Measurements from ENCODE around the gene GATAD2A.
A peak's percentile ranks its signal among the peaks of the same experiment; 100 is the strongest.
"Not testable (repeated sequence)": the region's sequence is repeated elsewhere in the genome, so short reads cannot be mapped to it uniquely, and the experiment has no call there.

GATAD2A gene

GRCh38 chr19:19448238-19448544 lies 42.7 kb downstream of the GATAD2A start:
- no peak overlapping the region for H3K4me3 ChIP-seq (ENCODE audit: low read length)
- DNase-seq (ENCODE audit: low read depth), result no peak
- TF ChIP-seq CTCF (conservative IDR thresholded peaks at IDR 0.05; ENCODE audit: low read length), result no peak

- no peak for TF ChIP-seq CTCF (conservative IDR thresholded peaks at IDR 0.05; ENCODE audit: low read length)
- H3K4me3 ChIP-seq (ENCODE audit: low read length), result no peak overlapping the region
- peak; percentile 17 for DNase-seq (ENCODE audit: low read depth)
These were observed 46.2 kb downstream of the GATAD2A start for GRCh38 chr19:19451429-19452242.

GRCh38 chr19:19452243-19453124 lies 47.0 kb downstream of the GATAD2A start:
- DNase-seq (ENCODE audit: low read depth), result no peak
- TF ChIP-seq CTCF (conservative IDR thresholded peaks at IDR 0.05; ENCODE audit: low read length), result no peak

GRCh38 chr19:19453125-19453454 lies 47.6 kb downstream of the GATAD2A start:
- TF ChIP-seq CTCF (conservative IDR thresholded peaks at IDR 0.05; ENCODE audit: low read length), result no peak
- DNase-seq (ENCODE audit: low read depth), result no peak

More at GRCh38 chr19:19452243-19453124, 47.0 kb downstream of the GATAD2A start:
- H3K4me3 ChIP-seq (ENCODE audit: low read length), result no peak overlapping the region

GRCh38 chr19:19455166-19455919 lies 49.9 kb downstream of the GATAD2A start:
- not testable (repeated sequence) for H3K4me3 ChIP-seq (ENCODE audit: low read length); DNase-seq (ENCODE audit: low read depth)

More at GRCh38 chr19:19453125-19453454, 47.6 kb downstream of the GATAD2A start:
- H3K4me3 ChIP-seq (ENCODE audit: low read length), result no peak overlapping the region

- DNase-seq (ENCODE audit: low read depth), result no peak
- no peak overlapping the region for H3K4me3 ChIP-seq (ENCODE audit: low read length)
- TF ChIP-seq CTCF (conservative IDR thresholded peaks at IDR 0.05; ENCODE audit: low read length), result no peak
These were observed 52.2 kb downstream of the GATAD2A start for GRCh38 chr19:19457671-19458070.

GRCh38 chr19:19458110-19458816 lies 52.8 kb downstream of the GATAD2A start:
- no peak for DNase-seq (ENCODE audit: low read depth)
- TF ChIP-seq CTCF (conservative IDR thresholded peaks at IDR 0.05; ENCODE audit: low read length), result no peak
- no peak overlapping the region for H3K4me3 ChIP-seq (ENCODE audit: low read length)

All from AG10803 (cell line).